Measurements from ENCODE around the gene KRT9.
"Not testable (repeated sequence)": the region's sequence is repeated elsewhere in the genome, so short reads cannot be mapped to it uniquely, and the experiment has no call there.

The KRT9 gene

GRCh38 chr17:41544491-41544892, 27.4 kb downstream of the KRT9 start:
- DNase-seq = no peak

GRCh38 chr17:41542786-41543185, 29.1 kb downstream of the KRT9 start:
- not testable (repeated sequence) for DNase-seq

GRCh38 chr17:41542357-41542756, 29.5 kb downstream of the KRT9 start:
- no peak for DNase-seq

- no peak for DNase-seq
These were observed 30.8 kb downstream of the KRT9 start for GRCh38 chr17:41540921-41541625.

GRCh38 chr17:41539979-41540701, 31.7 kb downstream of the KRT9 start:
- DNase-seq = no peak

- no peak for DNase-seq
These were observed 32.8 kb downstream of the KRT9 start for GRCh38 chr17:41539071-41539492.

- no peak for DNase-seq
These were observed 33.3 kb downstream of the KRT9 start for GRCh38 chr17:41538565-41538991.

- no peak for DNase-seq
These were observed 33.9 kb downstream of the KRT9 start for GRCh38 chr17:41537990-41538389.

- DNase-seq = no peak
These were observed 34.3 kb downstream of the KRT9 start for GRCh38 chr17:41537614-41537954.

GRCh38 chr17:41536741-41537613, 34.9 kb downstream of the KRT9 start:
- DNase-seq = no peak

- no peak for DNase-seq
These were observed 35.9 kb downstream of the KRT9 start for GRCh38 chr17:41535764-41536481.

- DNase-seq = no peak
These were observed 36.8 kb downstream of the KRT9 start for GRCh38 chr17:41534899-41535546.

- no peak for DNase-seq
These were observed 38.2 kb downstream of the KRT9 start for GRCh38 chr17:41533613-41534012.

GRCh38 chr17:41532947-41533570, 38.8 kb downstream of the KRT9 start:
- DNase-seq = no peak

GRCh38 chr17:41531993-41532392, 39.9 kb downstream of the KRT9 start:
- DNase-seq = no peak

- DNase-seq = no peak
These were observed 41.5 kb downstream of the KRT9 start for GRCh38 chr17:41530062-41531048.

- DNase-seq = no peak
These were observed 42.4 kb downstream of the KRT9 start for GRCh38 chr17:41529491-41529915.

GRCh38 chr17:41528959-41529353, 42.9 kb downstream of the KRT9 start:
- no peak for DNase-seq

GRCh38 chr17:41527063-41528023, 44.5 kb downstream of the KRT9 start:
- no peak for DNase-seq

All from stimulated activated CD8-positive, alpha-beta memory T cell treated with anti-CD3 and anti-CD28 coated beads, Interleukin-4, amount 100 ng/mL, for 48 hours (primary cell).